ENCODE data around the gene DTWD2. TPM values are rescaled to one million over a fixed set of nuclear protein-coding genes. Genes with fewer than 3 reads are reported as not detected.
"Not testable (repeated sequence)": the region's sequence is repeated elsewhere in the genome, so short reads cannot be mapped to it uniquely, and the experiment has no call there.

Gene DTWD2
- total RNA-seq, 2 donors from 2014 or later, result 7.4 to 13.1 TPM

DNA sequence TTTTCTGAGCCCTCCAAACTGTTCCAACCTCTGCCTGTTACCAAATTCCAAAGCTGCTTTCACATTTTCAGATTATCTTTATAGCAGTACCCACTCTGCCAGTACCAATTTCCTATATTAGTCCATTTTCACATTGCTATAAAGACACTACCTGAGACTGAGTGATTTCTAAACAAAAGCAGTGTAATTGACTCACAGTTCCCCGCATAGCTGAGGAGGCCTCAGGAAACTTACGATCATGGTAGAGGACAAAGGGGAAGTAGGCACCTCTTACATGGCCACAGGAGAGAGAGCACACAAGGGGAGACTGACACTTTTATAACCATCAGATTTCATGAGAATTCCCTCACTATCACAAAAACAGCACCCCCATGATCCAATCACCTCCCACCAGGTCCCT, 105.0 kb downstream of the DTWD2 start:
- no peak overlapping the region for H3K4me3 ChIP-seq
- H3K27ac ChIP-seq, result no peak overlapping the region
- no peaks in the 10 kb centered on the region for H3K36me3 ChIP-seq
- H3K9me3 ChIP-seq, result peaks cover 0 to 11% of the 10 kb centered on the region in 2 donors
- TF ChIP-seq, protein P1, sequence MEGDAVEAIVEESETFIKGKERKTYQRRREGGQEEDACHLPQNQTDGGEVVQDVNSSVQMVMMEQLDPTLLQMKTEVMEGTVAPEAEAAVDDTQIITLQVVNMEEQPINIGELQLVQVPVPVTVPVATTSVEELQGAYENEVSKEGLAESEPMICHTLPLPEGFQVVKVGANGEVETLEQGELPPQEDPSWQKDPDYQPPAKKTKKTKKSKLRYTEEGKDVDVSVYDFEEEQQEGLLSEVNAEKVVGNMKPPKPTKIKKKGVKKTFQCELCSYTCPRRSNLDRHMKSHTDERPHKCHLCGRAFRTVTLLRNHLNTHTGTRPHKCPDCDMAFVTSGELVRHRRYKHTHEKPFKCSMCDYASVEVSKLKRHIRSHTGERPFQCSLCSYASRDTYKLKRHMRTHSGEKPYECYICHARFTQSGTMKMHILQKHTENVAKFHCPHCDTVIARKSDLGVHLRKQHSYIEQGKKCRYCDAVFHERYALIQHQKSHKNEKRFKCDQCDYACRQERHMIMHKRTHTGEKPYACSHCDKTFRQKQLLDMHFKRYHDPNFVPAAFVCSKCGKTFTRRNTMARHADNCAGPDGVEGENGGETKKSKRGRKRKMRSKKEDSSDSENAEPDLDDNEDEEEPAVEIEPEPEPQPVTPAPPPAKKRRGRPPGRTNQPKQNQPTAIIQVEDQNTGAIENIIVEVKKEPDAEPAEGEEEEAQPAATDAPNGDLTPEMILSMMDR (IDR thresholded peaks at IDR 0.05), result no peak
- H3K27me3 ChIP-seq, result no peaks in the 10 kb centered on the region
- DNase-seq (ENCODE audit: low spot score), result no peak
- H3K4me1 ChIP-seq, result no peaks in the 10 kb centered on the region

DNA sequence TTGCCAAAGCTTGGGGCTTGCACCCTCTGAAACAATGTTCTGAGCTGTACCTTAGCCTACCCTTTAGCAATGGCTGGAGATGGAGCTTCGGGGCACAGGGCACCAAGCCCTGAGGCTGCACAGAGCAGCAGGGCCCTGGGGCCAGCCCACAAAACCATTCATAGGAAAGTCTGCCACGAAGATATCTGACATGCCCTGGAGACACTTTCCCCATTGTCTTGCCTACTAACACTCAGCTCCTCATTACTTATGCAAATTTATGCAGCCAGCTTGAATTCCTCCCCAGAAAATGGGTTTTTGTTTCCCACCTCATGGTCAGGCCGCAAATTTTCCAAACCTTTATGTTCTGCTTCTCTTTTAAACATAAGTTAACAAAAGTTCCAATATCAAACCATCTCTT, 105.7 kb downstream of the DTWD2 start:
- Histone ChIP-seq H3K27ac (no peak overlapping the region), H3K4me1 (no peaks in the 10 kb centered on the region), H3K9me3 (peaks cover 0 to 18% of the 10 kb centered on the region in 2 donors), H3K36me3 (no peaks in the 10 kb centered on the region), H3K4me3 (no peak overlapping the region), H3K27me3 (no peaks in the 10 kb centered on the region)
- no peak for DNase-seq (ENCODE audit: low spot score)
- TF ChIP-seq, protein P1 (IDR thresholded peaks at IDR 0.05), result no peak

DNA sequence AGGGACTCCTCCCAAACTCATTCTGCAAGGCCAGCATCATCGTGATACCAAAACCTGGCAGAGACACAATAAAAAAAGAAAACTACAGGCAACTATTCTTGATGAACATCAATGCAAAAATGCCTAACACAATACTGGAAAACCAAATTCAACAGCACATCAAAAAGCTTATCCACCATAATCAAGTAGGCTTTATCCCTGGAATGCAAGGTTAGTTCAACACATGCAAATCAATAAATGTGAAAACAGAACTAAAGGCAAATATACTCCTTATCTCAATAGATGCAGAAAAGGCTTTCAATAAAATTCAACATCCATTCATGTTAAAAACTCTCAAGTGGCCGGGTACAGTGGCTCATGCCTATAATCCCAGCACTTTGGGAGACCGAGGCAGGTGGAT, 111.5 kb downstream of the DTWD2 start:
- H3K36me3 ChIP-seq; H3K4me1 ChIP-seq; H3K4me3 ChIP-seq; DNase-seq (ENCODE audit: low spot score); H3K27me3 ChIP-seq; H3K27ac ChIP-seq: not testable (repeated sequence)
- peaks cover 5 to 52% of the 10 kb centered on the region in 2 donors for H3K9me3 ChIP-seq

DNA sequence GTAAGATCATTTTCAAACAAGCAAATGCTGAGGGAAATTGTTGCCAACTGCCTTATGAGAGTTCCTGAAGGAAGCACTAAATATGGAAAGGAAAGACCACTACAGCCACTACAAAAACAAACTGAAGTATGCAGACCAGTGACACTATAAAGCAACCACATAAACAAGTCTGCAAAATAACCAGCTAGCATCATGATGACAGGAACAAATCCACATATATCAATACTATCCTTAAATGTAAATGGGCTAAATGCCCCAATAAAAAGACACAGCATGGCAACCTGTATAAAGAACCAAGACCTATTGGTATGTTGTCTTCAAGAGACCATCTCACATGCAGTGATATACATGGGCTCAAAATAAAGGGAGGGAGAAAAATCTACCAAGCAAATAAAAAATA, 113.2 kb downstream of the DTWD2 start:
- H3K36me3 ChIP-seq, result no peaks in the 10 kb centered on the region
- no peaks in the 10 kb centered on the region for H3K27me3 ChIP-seq
- no peak overlapping the region for H3K27ac ChIP-seq
- no peak for DNase-seq (ENCODE audit: low spot score)
- H3K4me1 ChIP-seq, result no peaks in the 10 kb centered on the region
- no peak overlapping the region for H3K4me3 ChIP-seq
- TF ChIP-seq, protein P1 (IDR thresholded peaks at IDR 0.05), result no peak
- peaks cover 5 to 52% of the 10 kb centered on the region in 2 donors for H3K9me3 ChIP-seq

DNA sequence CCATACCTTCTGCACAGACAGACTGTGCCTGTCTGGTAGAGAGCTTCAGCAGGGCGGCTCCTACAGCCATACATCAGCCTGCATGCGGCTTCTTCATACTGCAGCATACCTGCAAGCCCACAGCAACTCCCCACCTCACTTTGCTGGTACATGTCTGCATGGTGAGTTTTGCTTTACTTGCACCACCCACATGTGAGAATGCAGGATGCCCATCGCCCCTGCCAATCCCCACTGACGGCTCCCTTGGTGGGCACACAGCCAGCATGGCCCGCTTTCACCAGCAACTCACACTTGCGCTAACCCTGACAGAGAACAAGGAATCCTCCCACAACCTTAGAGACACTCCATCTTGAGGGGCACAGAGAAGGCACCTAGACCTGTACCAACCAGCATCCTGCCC, 114.9 kb downstream of the DTWD2 start:
- Histone ChIP-seq H3K4me1 (no peaks in the 10 kb centered on the region), H3K27me3 (no peaks in the 10 kb centered on the region), H3K27ac (no peak overlapping the region), H3K9me3 (peaks cover 5 to 42% of the 10 kb centered on the region in 2 donors), H3K4me3 (no peak overlapping the region), H3K36me3 (no peaks in the 10 kb centered on the region)
- DNase-seq (ENCODE audit: low spot score), result no peak
- TF ChIP-seq, protein P1 (IDR thresholded peaks at IDR 0.05), result no peak

DNA sequence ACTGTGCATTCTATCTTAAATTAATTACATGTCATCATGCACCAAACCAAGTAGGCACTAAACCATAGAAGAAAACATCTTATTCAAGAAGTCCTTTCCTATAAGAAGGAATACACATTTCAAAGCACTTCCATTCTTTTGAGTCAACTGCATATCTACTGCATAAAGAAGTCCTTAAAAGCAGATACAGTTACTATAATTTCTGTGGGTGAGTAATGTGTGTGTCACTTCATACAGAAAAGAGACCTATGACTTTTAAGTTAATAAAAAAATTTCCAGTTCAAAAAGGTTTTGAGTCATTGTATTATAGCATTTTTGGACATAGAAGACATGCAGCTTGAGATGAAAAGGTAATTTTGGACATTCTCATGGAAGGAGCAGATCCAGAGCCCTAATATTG, 125.0 kb downstream of the DTWD2 start:
- Histone ChIP-seq H3K36me3 (no peaks in the 10 kb centered on the region), H3K27ac (no peak overlapping the region), H3K27me3 (no peaks in the 10 kb centered on the region), H3K4me3 (no peak overlapping the region), H3K9me3 (no peaks in the 10 kb centered on the region), H3K4me1 (no peaks in the 10 kb centered on the region)
- TF ChIP-seq, protein P1 (IDR thresholded peaks at IDR 0.05), result no peak
- DNase-seq (ENCODE audit: low spot score), result no peak

All from right atrium auricular region (tissue), 2 donors.